ENCODE data around the gene DHX35. TPM values are rescaled to one million over a fixed set of nuclear protein-coding genes. Genes with fewer than 3 reads are reported as not detected.

DHX35 gene
- total and polyA plus RNA-seq, 7 donors: 3.4 to 11.9 (median 5.8) TPM

DNA sequence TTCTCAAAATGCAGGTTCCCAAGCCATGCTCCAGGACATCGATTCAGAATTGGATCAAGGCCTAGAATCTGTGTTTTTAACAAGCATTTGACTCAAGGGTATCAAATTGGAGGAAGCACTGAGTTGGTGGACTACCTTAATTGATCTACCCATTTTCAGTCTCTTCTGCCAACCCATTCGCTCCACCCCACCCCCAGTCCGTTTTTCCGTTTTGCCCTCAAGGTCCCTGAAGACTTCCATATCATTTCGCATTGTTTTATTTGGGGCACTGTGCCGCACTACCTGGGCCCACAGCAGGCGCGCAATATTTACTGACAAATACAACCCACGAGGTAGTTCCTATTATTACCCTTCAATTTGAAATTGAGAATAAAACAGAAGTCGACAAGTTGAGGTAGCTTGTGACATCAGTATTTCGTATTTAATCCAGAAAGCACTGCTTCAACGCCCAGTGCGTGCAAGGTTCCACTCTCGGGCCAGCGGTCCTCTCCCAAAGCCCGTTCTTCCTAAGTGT is 557 bp upstream of the DHX35 start:
- Histone ChIP-seq H3K4me1 (peaks cover 8% of the 10 kb centered on the region), H3K9me3 (no peaks in the 10 kb centered on the region), H3K27me3 (ENCODE audit: insufficient read depth in 3 of 3, low read length in 2 of 3) (no peaks in the 10 kb centered on the region), H3K27ac (peak overlapping the region; percentile 89), H3K36me3 (ENCODE audit: insufficient read depth in 1 of 2, low read depth in 1 of 2) (peaks cover 0 to 4% of the 10 kb centered on the region in 2 donors), H3K4me3 (peak overlapping the region; percentile 94)
- no peak for ATAC-seq
- DNase-seq: no peak
- 8 to 9% (median 8%) methylated on average over 16 of the region's 16 CpGs for WGBS, 3 donors
- TF ChIP-seq, protein P1, sequence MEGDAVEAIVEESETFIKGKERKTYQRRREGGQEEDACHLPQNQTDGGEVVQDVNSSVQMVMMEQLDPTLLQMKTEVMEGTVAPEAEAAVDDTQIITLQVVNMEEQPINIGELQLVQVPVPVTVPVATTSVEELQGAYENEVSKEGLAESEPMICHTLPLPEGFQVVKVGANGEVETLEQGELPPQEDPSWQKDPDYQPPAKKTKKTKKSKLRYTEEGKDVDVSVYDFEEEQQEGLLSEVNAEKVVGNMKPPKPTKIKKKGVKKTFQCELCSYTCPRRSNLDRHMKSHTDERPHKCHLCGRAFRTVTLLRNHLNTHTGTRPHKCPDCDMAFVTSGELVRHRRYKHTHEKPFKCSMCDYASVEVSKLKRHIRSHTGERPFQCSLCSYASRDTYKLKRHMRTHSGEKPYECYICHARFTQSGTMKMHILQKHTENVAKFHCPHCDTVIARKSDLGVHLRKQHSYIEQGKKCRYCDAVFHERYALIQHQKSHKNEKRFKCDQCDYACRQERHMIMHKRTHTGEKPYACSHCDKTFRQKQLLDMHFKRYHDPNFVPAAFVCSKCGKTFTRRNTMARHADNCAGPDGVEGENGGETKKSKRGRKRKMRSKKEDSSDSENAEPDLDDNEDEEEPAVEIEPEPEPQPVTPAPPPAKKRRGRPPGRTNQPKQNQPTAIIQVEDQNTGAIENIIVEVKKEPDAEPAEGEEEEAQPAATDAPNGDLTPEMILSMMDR (IDR thresholded peaks at IDR 0.05): no peak
- intact Hi-C loops (cut with DNase I): no loop called here

DNA sequence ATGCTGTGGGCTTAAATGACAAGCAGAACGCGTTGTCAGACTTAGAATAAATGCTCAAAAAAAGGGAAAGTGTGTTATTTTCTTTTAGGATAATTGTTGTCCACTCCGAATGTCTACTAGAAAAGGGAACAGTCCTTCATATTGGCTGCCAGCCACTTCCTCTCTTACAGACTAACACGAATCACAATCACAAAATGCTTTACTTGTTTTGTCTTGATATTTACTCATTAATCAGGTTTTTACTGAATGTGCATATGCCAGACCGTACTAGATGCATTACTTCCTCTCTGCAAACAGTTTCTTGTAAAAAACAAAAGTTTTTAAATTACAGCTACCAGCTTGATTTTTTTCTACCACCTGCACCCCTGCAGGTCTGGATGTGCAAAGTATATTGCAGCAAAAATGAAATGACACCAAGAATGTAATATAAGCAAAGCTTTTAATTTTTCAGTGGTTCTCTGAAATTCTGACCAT is 821 bp downstream of the DHX35 start:
- Histone ChIP-seq H3K4me1 (peaks cover 8% of the 10 kb centered on the region), H3K4me3 (peak overlapping the region; percentile 94), H3K9me3 (no peaks in the 10 kb centered on the region), H3K36me3 (ENCODE audit: insufficient read depth in 1 of 2, low read depth in 1 of 2) (peaks cover 2 to 4% of the 10 kb centered on the region in 2 donors), H3K27ac (peak overlapping the region; percentile 89), H3K27me3 (ENCODE audit: insufficient read depth in 3 of 3, low read length in 2 of 3) (no peaks in the 10 kb centered on the region)
- TF ChIP-seq, protein P1 (IDR thresholded peaks at IDR 0.05): no peak
- intact Hi-C loops (cut with DNase I): no loop called here
- 6 to 9% (median 7%) methylated on average over 5 of the region's 5 CpGs for WGBS, 3 donors
- ATAC-seq (no peak), DNase-seq (no peak)

DNA sequence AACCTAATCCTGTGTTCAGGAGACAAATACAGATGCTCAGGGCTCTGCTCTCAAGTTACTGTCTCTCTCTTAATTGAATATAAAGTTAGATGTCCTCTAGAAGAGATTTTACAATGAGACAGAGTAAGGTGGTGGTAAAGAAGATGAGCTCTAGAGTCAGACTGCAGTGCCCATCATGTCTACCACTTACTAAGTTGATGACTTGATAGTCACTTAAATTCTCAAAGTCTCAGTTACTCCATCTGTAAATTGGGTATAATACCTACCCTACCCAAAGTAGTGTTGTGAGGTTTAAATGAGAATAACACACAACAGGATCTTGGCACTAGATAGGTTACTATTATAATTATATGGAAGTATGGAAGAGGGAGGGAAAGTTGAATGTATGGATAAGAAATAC is 1.6 kb downstream of the DHX35 start:
- DNase-seq (no peak), ATAC-seq (no peak)
- H3K9me3 ChIP-seq: no peaks in the 10 kb centered on the region
- intact Hi-C loops (cut with DNase I): no loop called here
- no peaks in the 10 kb centered on the region for H3K27me3 ChIP-seq (ENCODE audit: insufficient read depth in 3 of 3, low read length in 2 of 3)
- peaks cover 8% of the 10 kb centered on the region for H3K4me1 ChIP-seq
- H3K27ac ChIP-seq: no peak overlapping the region
- peaks cover 2 to 8% of the 10 kb centered on the region in 2 donors for H3K36me3 ChIP-seq (ENCODE audit: insufficient read depth in 1 of 2, low read depth in 1 of 2)
- TF ChIP-seq, protein P1 (IDR thresholded peaks at IDR 0.05): no peak
- H3K4me3 ChIP-seq: no peak overlapping the region

DNA sequence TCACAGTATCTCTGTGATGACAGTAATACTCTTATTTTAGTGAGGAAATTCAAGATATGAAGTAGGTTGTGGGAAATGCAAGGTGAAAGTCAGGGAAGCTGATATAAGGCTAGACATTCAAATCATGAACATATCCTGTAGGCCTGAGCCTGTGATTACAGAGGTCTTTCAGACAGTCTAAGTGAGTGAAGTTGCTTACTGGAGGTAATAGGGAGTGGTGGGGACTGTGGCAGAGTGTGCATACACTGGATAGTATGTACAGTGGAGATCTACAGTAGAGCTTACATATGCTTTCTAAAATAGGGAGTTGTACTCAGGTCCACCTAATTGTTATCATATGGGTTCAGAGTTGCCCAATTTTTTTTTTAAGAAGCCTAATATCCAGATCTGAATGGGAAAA is 3.1 kb downstream of the DHX35 start:
- peaks cover 8% of the 10 kb centered on the region for H3K4me1 ChIP-seq
- DNase-seq (no peak), ATAC-seq (no peak)
- H3K9me3 ChIP-seq: no peaks in the 10 kb centered on the region
- H3K36me3 ChIP-seq (ENCODE audit: insufficient read depth in 1 of 2, low read depth in 1 of 2): peaks cover 13 to 23% of the 10 kb centered on the region in 2 donors
- H3K4me3 ChIP-seq: no peak overlapping the region
- H3K27ac ChIP-seq: no peak overlapping the region
- H3K27me3 ChIP-seq (ENCODE audit: insufficient read depth in 3 of 3, low read length in 2 of 3): no peaks in the 10 kb centered on the region
- intact Hi-C loops (cut with DNase I): no loop called here
- TF ChIP-seq, protein P1 (IDR thresholded peaks at IDR 0.05): no peak

DNA sequence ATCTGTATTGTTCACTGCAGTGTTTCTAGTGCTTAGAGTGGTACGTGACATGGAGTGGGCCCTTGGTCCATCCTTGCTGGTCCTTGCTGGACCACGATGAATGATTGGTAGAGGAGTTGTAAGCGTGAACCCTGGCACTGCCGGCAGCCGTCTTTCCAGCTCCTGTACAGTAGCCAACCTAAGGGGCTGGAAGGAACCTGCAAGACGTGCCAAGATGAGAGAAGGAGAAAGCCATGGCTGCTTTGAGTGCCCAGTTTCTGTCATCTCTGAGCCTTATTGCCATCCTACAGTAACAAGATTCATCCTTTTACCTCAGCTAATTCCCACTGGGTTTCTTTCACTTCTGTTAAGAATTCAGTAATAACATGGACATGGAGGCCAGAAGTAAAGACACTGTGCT is 5.9 kb downstream of the DHX35 start:
- no peak for DNase-seq
- TF ChIP-seq, protein P1 (IDR thresholded peaks at IDR 0.05): no peak
- intact Hi-C loops (cut with DNase I): no loop called here
- Histone ChIP-seq H3K4me3 (no peak overlapping the region), H3K27ac (no peak overlapping the region), H3K4me1 (peaks cover 4% of the 10 kb centered on the region), H3K36me3 (ENCODE audit: insufficient read depth in 1 of 2, low read depth in 1 of 2) (peaks cover 14 to 40% of the 10 kb centered on the region in 2 donors), H3K27me3 (ENCODE audit: insufficient read depth in 3 of 3, low read length in 2 of 3) (no peaks in the 10 kb centered on the region), H3K9me3 (no peaks in the 10 kb centered on the region)
- WGBS, 3 donors: 52 to 77% (median 60%) methylated on average over 6 of the region's 6 CpGs
- ATAC-seq: no peak
